Natural killer cell (primary cell): ENCODE measurements around the gene WWC2. TPM values are rescaled to one million over a fixed set of nuclear protein-coding genes. Genes with fewer than 3 reads are reported as not detected.

ENCODE experiments used
- ATAC-seq, 3 donors: fragments of 150-1000 bp in 2 of 3; fragments of 200-7000 bp in 1 of 3; cut with Tn5 transposase; 1 replicate in 1 of 3; 2 replicates in 2 of 3; pipeline ENCODE4 v1.10.0; 2021; ENCODE audit warnings: mild to moderate bottlenecking in 2 of 3, moderate library complexity in 2 of 3
- DNase-seq, 2 donors: peaks; one replicate each; pipeline versions ENCODE4 v3.0.0 to v3.0.0-alpha.2; 2013 to 2021; ENCODE audit warnings: mixed read lengths in 1 of 2
- H3K27ac ChIP-seq: one replicate; pipeline ENCODE4 v1.5.1; 2013; ENCODE audit warnings: mild to moderate bottlenecking, low read length
- H3K27me3 ChIP-seq: one replicate; pipeline ENCODE4 v1.6.1; 2013; ENCODE audit warnings: low read length; ENCODE audit not compliant: control insufficient read depth, insufficient read depth
- H3K36me3 ChIP-seq: one replicate; pipeline ENCODE4 v1.6.1; 2013; ENCODE audit warnings: low read length; ENCODE audit not compliant: control insufficient read depth, insufficient read depth
- H3K4me1 ChIP-seq: one replicate; pipeline ENCODE4 v1.6.1; 2013; ENCODE audit warnings: low read length; ENCODE audit not compliant: control insufficient read depth, insufficient read depth
- H3K4me3 ChIP-seq: one replicate; pipeline ENCODE4 v1.5.1; 2013; ENCODE audit warnings: low read length
- H3K9me3 ChIP-seq: one replicate; pipeline ENCODE4 v1.6.1; 2013; ENCODE audit warnings: low read length; ENCODE audit not compliant: control insufficient read depth, insufficient read depth
- H3K27ac Mint-ChIP-seq, 2 donors: one replicate each; pipeline ENCODE4 v1.8.0; 2022; ENCODE audit warnings: mild to moderate bottlenecking in 2 of 2, mixed read lengths in 2 of 2, moderate library complexity in 1 of 2
- H3K27me3 Mint-ChIP-seq, 2 donors: one replicate each; pipeline ENCODE4 v1.8.0; 2022; ENCODE audit warnings: low read depth in 2 of 2, mixed read lengths in 2 of 2
- H3K36me3 Mint-ChIP-seq: one replicate; pipeline ENCODE4 v1.8.0; 2022; ENCODE audit warnings: mixed read lengths
- H3K4me1 Mint-ChIP-seq, 2 donors: one replicate each; pipeline ENCODE4 v1.8.0; 2022; ENCODE audit warnings: mixed read lengths in 2 of 2
- H3K4me3 Mint-ChIP-seq: one replicate; pipeline ENCODE4 v1.8.0; 2022; ENCODE audit warnings: mild to moderate bottlenecking, moderate library complexity, mixed read lengths
- H3K9me3 Mint-ChIP-seq, 2 donors: one replicate each; pipeline ENCODE4 v1.8.0; 2022; ENCODE audit warnings: mixed read lengths in 2 of 2
- CTCF ChIP-seq: fragments of 200-600 bp; IDR thresholded peaks from one replicate; pipeline ENCODE4 v1.8.0; 2022; ENCODE audit warnings: antibody characterized with exemption
- WGBS: methylation state at CpG from one replicate; pipeline ENCODE4 v1.1.7; 2013; ENCODE audit warnings: missing lambda C conversion rate; ENCODE audit not compliant: insufficient coverage; 5-methylcytosine and 5-hydroxymethylcytosine counted together
- intact Hi-C: fragments of 100-400 bp; cut with micrococcal nuclease; formaldehyde crosslinking; loops from one replicate; pipeline ENCODE4 v1.14.2; 2022
- total RNA-seq, 4 donors: library from RNA; stranded (reverse); fragments of 120-200 nt in 1 of 4; gene quantifications; one replicate each; pipeline versions ENCODE4 v1.2.3 to v1.2.4, GENCODE V29; 2013 to 2022

Gene WWC2
- total RNA-seq, 3 donors from 2014 or later (not counting 1 experiment from before 2014, with no cell fraction given) = 8.2 to 22.7 (median 9.2) TPM

GRCh38 chr4:183106839-183107238, 7.8 kb downstream of the WWC2 start:
- WGBS = 96% methylated on average over 4 of the region's 4 CpGs
- Histone ChIP-seq H3K4me1 (no peaks in the 10 kb centered on the region), H3K36me3 (no peaks in the 10 kb centered on the region), H3K4me3 (no peak overlapping the region), H3K9me3 (no peaks in the 10 kb centered on the region), H3K27me3 (peaks cover 3% of the 10 kb centered on the region), H3K27ac (no peak overlapping the region)
- Mint-ChIP-seq H3K27ac (no peak overlapping the region), H3K4me3 (peak overlapping the region; percentile 11), H3K36me3 (no peaks in the 10 kb centered on the region), H3K4me1 (no peaks in the 10 kb centered on the region), H3K9me3 (no peaks in the 10 kb centered on the region), H3K27me3 (peaks cover 1 to 20% of the 10 kb centered on the region in 2 donors)
- intact Hi-C loops = no loop called here
- TF ChIP-seq CTCF = no peak
- DNase-seq (no peak), ATAC-seq (no peak)

- ATAC-seq (no peak), DNase-seq (no peak)
- no peaks in the 10 kb centered on the region for H3K4me1 Mint-ChIP-seq
- no peak for TF ChIP-seq CTCF
- no peaks in the 10 kb centered on the region for H3K27me3 ChIP-seq
- H3K36me3 ChIP-seq = no peaks in the 10 kb centered on the region
- no peak overlapping the region for H3K27ac Mint-ChIP-seq
- no peaks in the 10 kb centered on the region for H3K9me3 Mint-ChIP-seq
- peaks cover 0 to 14% of the 10 kb centered on the region in 2 donors for H3K27me3 Mint-ChIP-seq
- no peak overlapping the region for H3K4me3 Mint-ChIP-seq
- H3K9me3 ChIP-seq = no peaks in the 10 kb centered on the region
- H3K27ac ChIP-seq = no peak overlapping the region
- no peaks in the 10 kb centered on the region for H3K36me3 Mint-ChIP-seq
- no peak overlapping the region for H3K4me3 ChIP-seq
- intact Hi-C loops = no loop called here
- no peaks in the 10 kb centered on the region for H3K4me1 ChIP-seq
- WGBS = 75% methylated on average over 4 of the region's 5 CpGs
Measured at GRCh38 chr4:183107891-183108459, 8.9 kb downstream of the WWC2 start.

- Histone ChIP-seq H3K4me1 (no peaks in the 10 kb centered on the region), H3K27me3 (no peaks in the 10 kb centered on the region), H3K4me3 (no peak overlapping the region), H3K9me3 (no peaks in the 10 kb centered on the region), H3K36me3 (no peaks in the 10 kb centered on the region), H3K27ac (no peak overlapping the region)
- peaks cover 0 to 14% of the 10 kb centered on the region in 2 donors for H3K27me3 Mint-ChIP-seq
- TF ChIP-seq CTCF = no peak
- no peaks in the 10 kb centered on the region for H3K36me3 Mint-ChIP-seq
- H3K4me1 Mint-ChIP-seq = no peaks in the 10 kb centered on the region
- no peak overlapping the region for H3K27ac Mint-ChIP-seq
- H3K9me3 Mint-ChIP-seq = no peaks in the 10 kb centered on the region
- DNase-seq = no peak
- intact Hi-C loops = no loop called here
- no peak for ATAC-seq
- no peak overlapping the region for H3K4me3 Mint-ChIP-seq
Measured at GRCh38 chr4:183110244-183110643, 11.2 kb downstream of the WWC2 start.

GRCh38 chr4:183111452-183111885, 12.4 kb downstream of the WWC2 start:
- H3K27me3 ChIP-seq = no peaks in the 10 kb centered on the region

More at GRCh38 chr4:183111452-183111885, 12.4 kb downstream of the WWC2 start:
- TF ChIP-seq CTCF = no peak
- Histone ChIP-seq H3K9me3 (no peaks in the 10 kb centered on the region), H3K27ac (no peak overlapping the region), H3K4me1 (no peaks in the 10 kb centered on the region), H3K36me3 (no peaks in the 10 kb centered on the region), H3K4me3 (no peak overlapping the region)
- H3K4me3 Mint-ChIP-seq = no peak overlapping the region
- DNase-seq = no peak
- no peak overlapping the region for H3K27ac Mint-ChIP-seq
- H3K4me1 Mint-ChIP-seq = peaks cover 4 to 5% of the 10 kb centered on the region in 2 donors
- intact Hi-C loops = no loop called here
- peaks cover 0 to 13% of the 10 kb centered on the region in 2 donors for H3K27me3 Mint-ChIP-seq
- ATAC-seq = no peak
- WGBS = 96% methylated on average over 4 of the region's 4 CpGs
- H3K9me3 Mint-ChIP-seq = no peaks in the 10 kb centered on the region
- no peaks in the 10 kb centered on the region for H3K36me3 Mint-ChIP-seq
